Motor neuron (in vitro differentiated cells): Measurements from ENCODE around the gene GLCCI1. TPM values are rescaled to one million over a fixed set of nuclear protein-coding genes. Genes with fewer than 3 reads are reported as not detected.
"Not testable (repeated sequence)": the region's sequence is repeated elsewhere in the genome, so short reads cannot be mapped to it uniquely, and the experiment has no call there.

Source experiments
- ATAC-seq, 8 experiments: fragments of 200-7000 bp; cut with Tn5 transposase; replicated peaks in 6 of 8; 2 replicates each; pipeline ENCODE4 v1.8.0; 2021; ENCODE audit warnings: mild to moderate bottlenecking in 8 of 8, moderate library complexity in 8 of 8
- H3K27ac ChIP-seq, 2 donors: fragments of 250-450 bp; sonication (Bioruptor Pico); 2 replicates each; pipeline ENCODE4 v1.9.0; 2021; ENCODE audit warnings: antibody characterized with exemption in 2 of 2, mild to moderate bottlenecking in 2 of 2, moderate library complexity in 1 of 2
- H3K4me1 ChIP-seq, 2 donors: fragments of 250-450 bp; sonication (Bioruptor Pico); replicated peaks in 1 of 2; 2 replicates each; pipeline ENCODE4 v1.6.1; 2021; ENCODE audit warnings: antibody characterized with exemption in 2 of 2, mild to moderate bottlenecking in 2 of 2, moderate library complexity in 1 of 2
- H3K4me3 ChIP-seq, 5 donors: fragments of 250-450 bp; sonication (Bioruptor Pico); 2 replicates each; pipeline ENCODE4 v1.9.0; 2021; ENCODE audit warnings: antibody characterized with exemption in 5 of 5, mild to moderate bottlenecking in 5 of 5, moderate library complexity in 4 of 5
- WGBS, 10 experiments: fragments of 450-650 bp; shearing (Covaris generic); methylation state at CpG; one replicate each; pipeline ENCODE4 v1.0.0; 2022; 5-methylcytosine and 5-hydroxymethylcytosine counted together
- in situ Hi-C, 9 experiments: fragments of 400-800 bp; cut with MboI; loops; one replicate each; pipeline ENCODE4 v1.15.0; 2021; ENCODE audit warnings: low sequenced_read_pairs in 9 of 9, low pct_unique_long_range_greater_than_20kb in 2 of 9; ENCODE audit not compliant: unreplicated experiment in 9 of 9
- total RNA-seq, 8 experiments: library from RNA; unstranded; fragments of 300-600 nt; gene quantifications; 2 replicates each; pipeline versions ENCODE4 v1.2.3 to v1.2.4, GENCODE V29; 2022

The GLCCI1 gene
- total RNA-seq, 8 experiments from 2014 or later = 2.7 to 46.0 (median 22.2) TPM

GRCh38 chr7:7979558-7979957 lies 11.0 kb downstream of the GLCCI1 start:
- no peak for ATAC-seq
- in situ Hi-C loops = no loop called here
- WGBS, 10 experiments = 67 to 100% (median 88%) methylated on average over 1 of the region's 1 CpG; no CpG with 5 or more reads in 1 of the 10 experiments
- Histone ChIP-seq H3K27ac (no peak overlapping the region), H3K4me3 (no peak overlapping the region), H3K4me1 (no peaks in the 10 kb centered on the region)

- in situ Hi-C loops = no loop called here
Observed at GRCh38 chr7:7980134-7980533, 11.5 kb downstream of the GLCCI1 start.

DNA sequence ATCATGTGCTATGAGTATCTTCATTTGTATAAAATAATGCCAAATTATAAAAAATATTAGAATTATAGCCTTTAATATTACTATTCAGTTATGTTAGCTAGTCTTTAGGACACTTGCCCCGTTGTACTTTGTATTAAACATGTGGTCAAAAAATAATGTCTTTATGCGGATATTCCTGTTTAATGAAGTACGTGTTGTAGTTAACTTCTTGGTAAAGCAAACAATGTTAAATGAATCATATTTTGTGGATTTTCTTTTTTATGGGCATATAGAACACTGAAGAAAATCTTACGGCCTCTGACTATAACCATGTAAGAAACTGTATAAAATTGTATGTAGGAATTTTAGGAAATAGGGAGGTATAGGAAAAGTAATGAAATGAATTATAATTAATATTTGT lies 14.3 kb downstream of the GLCCI1 start:
- H3K4me1 ChIP-seq = no peaks in the 10 kb centered on the region
- 79 to 100% (median 91%) methylated on average over 3 to 4 of the region's 4 CpGs for WGBS, 10 experiments
- no peak for ATAC-seq
- in situ Hi-C loops = no loop called here
- H3K4me3 ChIP-seq = no peak overlapping the region
- no peak overlapping the region for H3K27ac ChIP-seq

More at GRCh38 chr7:7980134-7980533, 11.5 kb downstream of the GLCCI1 start:
- no peak overlapping the region for H3K4me3 ChIP-seq
- WGBS, 10 experiments = 60 to 100% (median 92%) methylated on average over 1 to 2 of the region's 2 CpGs; no CpG with 5 or more reads in 3 of the 10 experiments
- H3K4me1 ChIP-seq = no peaks in the 10 kb centered on the region
- ATAC-seq = no peak
- no peak overlapping the region for H3K27ac ChIP-seq

DNA sequence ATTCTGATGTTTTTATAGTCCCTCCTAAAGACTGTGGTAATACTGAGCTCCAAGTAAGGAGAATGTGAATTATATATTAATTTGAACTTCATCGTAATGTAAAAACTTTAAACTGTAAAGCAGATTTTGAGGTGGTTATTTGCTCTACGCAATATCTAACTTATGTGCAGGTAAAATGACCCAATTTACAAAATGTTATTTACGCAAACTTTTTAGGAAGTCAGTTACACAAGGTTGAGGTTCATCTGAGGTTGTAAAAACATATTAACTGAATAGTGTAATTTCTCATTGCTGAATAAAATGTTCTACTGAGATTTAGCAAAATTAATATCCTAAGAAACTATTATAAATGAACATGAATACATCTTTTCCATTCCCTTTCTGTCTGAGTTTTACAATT lies 15.8 kb downstream of the GLCCI1 start:
- 50 to 100% (median 79%) methylated on average over 1 to 3 of the region's 3 CpGs for WGBS, 10 experiments
- in situ Hi-C loops = no loop called here
- ATAC-seq = no peak
- Histone ChIP-seq H3K4me3 (no peak overlapping the region), H3K27ac (no peak overlapping the region), H3K4me1 (no peaks in the 10 kb centered on the region)

GRCh38 chr7:7988706-7989105 lies 20.1 kb downstream of the GLCCI1 start:
- Histone ChIP-seq H3K4me1 (no peaks in the 10 kb centered on the region), H3K27ac (no peak overlapping the region), H3K4me3 (no peak overlapping the region)
- in situ Hi-C loops = no loop called here
- ATAC-seq = no peak

DNA sequence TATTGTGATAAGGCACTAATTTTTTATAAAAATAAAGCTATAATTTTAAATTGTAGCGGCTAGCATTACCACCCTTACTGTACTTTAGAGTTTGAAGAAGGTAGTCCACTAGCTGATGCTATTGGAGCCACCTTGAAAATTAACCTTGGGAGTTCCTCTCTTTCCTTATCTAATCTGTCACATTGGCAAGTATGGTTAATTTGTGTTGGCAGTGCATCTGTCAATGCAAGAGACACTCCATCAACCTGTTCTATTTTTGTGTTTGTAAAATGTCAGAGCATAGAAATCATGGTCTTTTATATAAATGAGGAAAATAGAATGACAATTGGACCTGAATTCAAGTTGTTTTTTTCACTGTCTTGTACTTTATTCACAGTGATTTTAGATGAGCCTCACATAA lies 20.5 kb downstream of the GLCCI1 start:
- no peak for ATAC-seq
- Histone ChIP-seq H3K27ac (no peak overlapping the region), H3K4me3 (no peak overlapping the region), H3K4me1 (no peaks in the 10 kb centered on the region)
- 13 to 100% (median 100%) methylated on average over 1 of the region's 1 CpG; no CpG with 5 or more reads in 3 of the 10 experiments for WGBS, 10 experiments
- in situ Hi-C loops = no loop called here

DNA sequence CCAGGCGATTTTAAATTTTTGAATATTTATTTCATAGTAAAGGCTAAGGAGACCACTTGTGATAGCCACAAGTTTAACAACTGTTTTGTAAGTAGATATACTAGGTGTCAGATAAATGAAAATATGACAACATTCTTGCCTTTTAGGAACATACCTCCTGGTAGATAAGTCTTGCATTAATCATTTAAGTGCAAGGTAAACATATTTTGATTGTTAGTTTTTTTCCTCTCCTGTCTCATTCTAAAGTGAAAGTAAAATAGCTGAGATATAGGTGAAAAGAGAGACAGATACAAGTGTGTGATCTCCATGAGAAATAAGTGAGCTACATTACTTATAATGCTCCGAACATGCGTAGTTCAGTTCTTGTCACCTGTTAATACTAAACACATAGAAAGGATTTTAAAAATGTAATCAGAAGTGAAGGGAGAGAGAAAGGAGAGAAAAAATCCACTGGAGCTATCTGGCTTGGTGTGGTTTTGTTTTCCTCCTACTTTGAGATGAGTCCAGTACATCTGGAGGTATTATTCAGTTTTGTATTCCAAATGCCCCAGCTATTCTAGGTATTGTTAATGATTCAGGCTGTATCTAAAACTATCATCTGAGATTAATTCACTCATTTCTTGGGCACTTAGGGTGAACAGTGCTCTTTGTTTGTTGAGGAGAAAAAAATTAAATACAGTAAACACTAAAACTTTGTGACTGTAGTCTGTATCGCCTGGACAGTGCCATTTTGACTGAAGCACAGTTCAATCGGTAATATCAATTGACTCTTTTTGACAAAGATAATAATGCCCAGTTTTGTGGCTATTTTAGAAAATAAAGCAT lies 21.2 kb downstream of the GLCCI1 start:
- in situ Hi-C loops = no loop called here
- H3K27ac ChIP-seq = no peak overlapping the region

GRCh38 chr7:7990441-7990761 lies 21.8 kb downstream of the GLCCI1 start:
- Histone ChIP-seq H3K4me1 (no peaks in the 10 kb centered on the region), H3K4me3 (no peak overlapping the region), H3K27ac (no peak overlapping the region)
- WGBS, 10 experiments = 50 to 93% (median 83%) methylated on average over 1 to 2 of the region's 2 CpGs; no CpG with 5 or more reads in 1 of the 10 experiments
- in situ Hi-C loops = no loop called here
- no peak for ATAC-seq

More for the DNA sequence above, 21.2 kb downstream of the GLCCI1 start:
- no peaks in the 10 kb centered on the region for H3K4me1 ChIP-seq
- no peak overlapping the region for H3K4me3 ChIP-seq
- ATAC-seq = no peak
- WGBS, 10 experiments = 82 to 100% (median 95%) methylated on average over 2 to 5 of the region's 5 CpGs

GRCh38 chr7:7992506-7992905 lies 23.9 kb downstream of the GLCCI1 start:
- H3K4me1 ChIP-seq = no peaks in the 10 kb centered on the region
- 46 to 100% (median 100%) methylated on average over 1 of the region's 1 CpG for whole genome bisulfite sequencing, 10 experiments
- no peak for ATAC-seq
- in situ Hi-C loops = no loop called here
- H3K4me3 ChIP-seq = no peak overlapping the region
- no peak overlapping the region for H3K27ac ChIP-seq

- in situ Hi-C loops, H3K4me1 ChIP-seq, H3K4me3 ChIP-seq, ATAC-seq, H3K27ac ChIP-seq: not testable (repeated sequence)
- WGBS, 10 experiments = 80 to 100% (median 100%) methylated on average over 1 to 5 of the region's 6 CpGs; no CpG with 5 or more reads in 4 of the 10 experiments
Observed at GRCh38 chr7:7995348-7995747, 26.8 kb downstream of the GLCCI1 start.

- no peak for ATAC-seq
- H3K4me3 ChIP-seq = no peak overlapping the region
- no peak overlapping the region for H3K27ac ChIP-seq
- in situ Hi-C loops = no loop called here
- no peaks in the 10 kb centered on the region for H3K4me1 ChIP-seq
Observed at GRCh38 chr7:7996568-7996967, 28.0 kb downstream of the GLCCI1 start.

- in situ Hi-C loops = no loop called here
- ATAC-seq = no peak
- no peak overlapping the region for H3K4me3 ChIP-seq
- H3K27ac ChIP-seq = no peak overlapping the region
- H3K4me1 ChIP-seq = peaks cover 0 to 2% of the 10 kb centered on the region in 2 donors
- WGBS, 10 experiments = 0 to 94% (median 33%) methylated on average over 1 of the region's 1 CpG
Observed at GRCh38 chr7:8000315-8000941, 31.8 kb downstream of the GLCCI1 start.

DNA sequence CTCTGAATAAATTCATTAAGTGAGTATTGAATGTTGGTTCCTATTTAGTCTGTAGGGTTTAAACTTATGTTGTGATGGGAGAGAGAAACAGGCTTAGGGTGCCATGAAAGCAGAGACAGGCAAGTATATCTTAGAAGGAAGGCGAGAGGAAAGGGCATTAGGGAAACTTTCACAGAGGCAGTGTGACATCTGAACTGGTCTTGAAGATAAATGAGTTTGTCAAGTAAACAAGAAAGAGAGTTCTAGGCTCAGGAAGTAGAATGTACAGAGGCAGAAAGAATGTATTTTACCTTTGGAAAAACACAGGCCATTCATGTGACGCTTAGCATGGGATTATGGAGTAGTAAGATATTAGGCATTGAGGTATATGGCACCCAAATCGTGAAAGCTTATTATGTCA lies 34.5 kb downstream of the GLCCI1 start:
- WGBS, 10 experiments = 50 to 100% (median 72%) methylated on average over 1 to 3 of the region's 3 CpGs
- Histone ChIP-seq H3K4me3 (no peak overlapping the region), H3K4me1 (peaks cover 0 to 2% of the 10 kb centered on the region in 2 donors), H3K27ac (no peak overlapping the region)
- in situ Hi-C loops = no loop called here
- no peak for ATAC-seq

DNA sequence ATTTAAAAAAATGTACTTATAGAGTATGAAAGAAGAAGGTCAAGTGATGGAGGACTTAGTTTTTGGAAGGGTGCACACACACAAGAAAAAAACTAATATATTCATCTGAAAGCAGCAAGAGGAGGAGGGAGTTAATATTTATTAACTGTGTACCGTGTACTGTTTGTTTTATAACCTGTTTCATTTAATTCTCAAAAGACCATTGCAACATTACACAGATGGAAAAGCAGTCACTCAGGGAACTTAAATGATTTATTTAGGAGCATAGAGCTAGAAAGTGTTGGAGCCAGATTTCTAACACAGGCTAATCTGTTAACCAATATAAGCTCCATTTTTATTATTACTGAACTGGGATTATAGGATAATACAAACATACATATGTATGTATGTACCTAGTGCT lies 36.7 kb downstream of the GLCCI1 start:
- ATAC-seq = no peak
- Histone ChIP-seq H3K4me3 (no peak overlapping the region), H3K27ac (no peak overlapping the region), H3K4me1 (peaks cover 0 to 2% of the 10 kb centered on the region in 2 donors)
- in situ Hi-C loops = no loop called here
- WGBS, 10 experiments = 29 to 100% (median 92%) methylated on average over 1 of the region's 1 CpG
